GM12878 (cell line): ENCODE measurements around the gene TMC6. TPM values are rescaled to one million over a fixed set of nuclear protein-coding genes. Genes with fewer than 3 reads are reported as not detected.

Experiments used
- ATAC-seq: fragments of 200-7000 bp; cut with Tn5 transposase; 3 replicates; pipeline ENCODE4 v1.9.1; 2020; ENCODE audit warnings: mild to moderate bottlenecking, moderate library complexity
- BruUV-seq: library from RNA; stranded (reverse); fragments of 400-500 nt; replicated peaks from 2 replicates; lab custom pipeline; 2021; lab: Mats Ljungman, UMichigan
- CTCF ChIA-PET: fragments of 300-600 bp; sonication (Branson Sonifier 250); formaldehyde crosslinking; extraction: SDS; loops from one replicate; lab custom pipeline; 2021; ENCODE audit warnings: inconsistent platforms; lab: Yijun Ruan, JAX
- POLR2A ChIA-PET: fragments of 350-600 bp; formaldehyde crosslinking; extraction: SDS; loops from one replicate; lab custom pipeline; 2021; ENCODE audit warnings: inconsistent platforms; lab: Charles Lee
- RAD21 ChIA-PET: fragments of 300-600 bp; sonication (Branson Sonifier 250); formaldehyde crosslinking; loops from one replicate; lab custom pipeline; 2023; ENCODE audit warnings: antibody characterized with exemption; ENCODE audit not compliant: unreplicated experiment; lab: Charles Lee
- SMC1A ChIA-PET: fragments of 300-600 bp; sonication (Branson Sonifier 250); formaldehyde crosslinking; loops from one replicate; lab custom pipeline; 2023; ENCODE audit not compliant: unreplicated experiment, uncharacterized antibody; lab: Charles Lee
- DNase-seq: peaks from one replicate; pipeline ENCODE4 v3.0.0-alpha.2; 2011; ENCODE audit warnings: low read depth, low spot score
- FAIRE-seq: peaks from 3 replicates; lab custom pipeline; 2011; peaks lifted over from hg19 to GRCh38; lab: Jason Lieb, UNC
- H2AFZ ChIP-seq: 2 replicates; pipeline ENCODE4 v1.6.0; 2011; ENCODE audit warnings: low read depth, low read length, control low read depth; ENCODE audit not compliant: control insufficient read depth
- H3K27ac ChIP-seq: 2 replicates; pipeline ENCODE4 v1.5.1; 2011; ENCODE audit warnings: control low read depth; ENCODE audit not compliant: control insufficient read depth, insufficient read depth
- H3K27me3 ChIP-seq, 2 experiments: replicated peaks in 1 of 2; 2 replicates each; pipeline versions ENCODE4 v1.6.0 to v1.6.1; 2011; ENCODE audit warnings: low read length in 1 of 2; ENCODE audit not compliant: control insufficient read depth in 2 of 2, insufficient read depth in 2 of 2
- H3K36me3 ChIP-seq, 2 experiments: 2 replicates each; pipeline ENCODE4 v1.5.1; 2011; ENCODE audit warnings: low read length in 1 of 2; ENCODE audit not compliant: control insufficient read depth in 2 of 2, insufficient read depth in 2 of 2
- H3K4me1 ChIP-seq: 2 replicates; pipeline ENCODE4 v1.6.1; 2011; ENCODE audit warnings: mild to moderate bottlenecking, low read length, moderate library complexity, mixed read lengths; ENCODE audit not compliant: control insufficient read depth, insufficient read depth
- H3K4me2 ChIP-seq: 2 replicates; pipeline ENCODE4 v1.6.0; 2011; ENCODE audit warnings: control low read depth; ENCODE audit not compliant: control insufficient read depth, insufficient read depth
- H3K4me3 ChIP-seq: fragments of 200-600 bp; sonication (generic); 2 replicates; pipeline ENCODE4 v1.5.1; 2016
- H3K79me2 ChIP-seq: 2 replicates; pipeline ENCODE4 v1.6.0; 2011; ENCODE audit warnings: low read length; ENCODE audit not compliant: control insufficient read depth, insufficient read depth
- H3K9ac ChIP-seq: 2 replicates; pipeline ENCODE4 v1.8.0; 2011; ENCODE audit warnings: low read length, control low read depth, mixed read lengths; ENCODE audit not compliant: control insufficient read depth, insufficient read depth
- H3K9me3 ChIP-seq: replicated peaks from 3 replicates; pipeline ENCODE4 v1.5.1; 2011; ENCODE audit warnings: mild to moderate bottlenecking, low read length; ENCODE audit not compliant: control insufficient read depth, insufficient read depth
- H4K20me1 ChIP-seq: 2 replicates; pipeline ENCODE4 v1.6.0; 2011; ENCODE audit not compliant: control insufficient read depth, insufficient read depth
- CBX3 ChIP-seq: fragments of 200-600 bp; sonication (generic); IDR thresholded peaks from 2 replicates; pipeline ENCODE4 v1.6.1; 2016; ENCODE audit warnings: low read depth, borderline replicate concordance
- CHD4 ChIP-seq: fragments of 200-600 bp; sonication (generic); IDR thresholded peaks from 2 replicates; pipeline ENCODE4 v1.6.1; 2016; ENCODE audit warnings: mild to moderate bottlenecking
- EED ChIP-seq: sonication (generic); IDR thresholded peaks from 2 replicates; pipeline ENCODE4 v1.6.1; 2016; ENCODE audit warnings: antibody characterized with exemption, low read depth
- GABPA ChIP-seq: IDR thresholded peaks from 2 replicates; pipeline ENCODE4 v1.6.1; 2014; ENCODE audit warnings: antibody characterized with exemption, low read depth, mild to moderate bottlenecking, inconsistent platforms
- GATAD2B ChIP-seq: fragments of 450-650 bp; conservative IDR thresholded peaks from 2 replicates; pipeline ENCODE4 v1.6.1; 2017; ENCODE audit warnings: low read depth, mild to moderate bottlenecking, moderate library complexity
- LARP7 ChIP-seq: fragments of 450-650 bp; IDR thresholded peaks from 2 replicates; pipeline ENCODE4 v1.6.1; 2017; ENCODE audit warnings: mild to moderate bottlenecking
- MYB ChIP-seq: fragments of 150-350 bp; IDR thresholded peaks from 2 replicates; pipeline ENCODE4 v1.6.1; 2014; ENCODE audit warnings: mild to moderate bottlenecking, low read depth, low read length, borderline replicate concordance
- NBN ChIP-seq: fragments of 450-650 bp; IDR thresholded peaks from 2 replicates; pipeline ENCODE4 v1.6.1; 2016
- NFIC ChIP-seq: IDR thresholded peaks from 2 replicates; pipeline ENCODE4 v1.6.1; 2012; ENCODE audit warnings: low read depth, mild to moderate bottlenecking, inconsistent platforms, low read length, moderate library complexity
- RAD51 ChIP-seq: fragments of 450-650 bp; IDR thresholded peaks from 2 replicates; pipeline ENCODE4 v1.6.1; 2016; ENCODE audit warnings: moderate library complexity, mild to moderate bottlenecking, inconsistent platforms
- SPI1 ChIP-seq: IDR thresholded peaks from 2 replicates; pipeline ENCODE4 v1.6.1; 2011; ENCODE audit warnings: low read depth, mild to moderate bottlenecking, low read length, moderate library complexity, borderline replicate concordance; ENCODE audit not compliant: insufficient read depth
- SUZ12 ChIP-seq: fragments of 200-600 bp; sonication (generic); IDR thresholded peaks from one replicate; pipeline ENCODE4 v1.6.1; 2018; ENCODE audit warnings: antibody characterized with exemption, mild to moderate bottlenecking; ENCODE audit not compliant: unreplicated experiment
- TARDBP ChIP-seq: IDR thresholded peaks from 2 replicates; pipeline ENCODE4 v1.6.1; 2016; ENCODE audit warnings: borderline replicate concordance
- TBL1XR1 ChIP-seq: IDR thresholded peaks from 2 replicates; pipeline ENCODE4 v1.6.1; 2012; ENCODE audit warnings: low read depth, low read length, improper control_type of control experiment
- TCF7 ChIP-seq: IDR thresholded peaks from 2 replicates; pipeline ENCODE4 v1.6.1; 2014; ENCODE audit warnings: antibody characterized with exemption, borderline replicate concordance
- WGBS: methylation state at CpG from one replicate; pipeline ENCODE4 v1.1.6; 2016; ENCODE audit warnings: low lambda C conversion rate; ENCODE audit not compliant: insufficient replicate concordance, insufficient coverage; ENCODE audit errors: missing lambda C conversion rate; 5-methylcytosine and 5-hydroxymethylcytosine counted together
- in situ Hi-C: fragments of 300-500 bp; cut with MboI; formaldehyde crosslinking; loops from 9 replicates; pipeline ENCODE4 v1.14.3; 2018; ENCODE audit warnings: mixed read lengths
- intact Hi-C: fragments of 100-400 bp; cut with micrococcal nuclease; formaldehyde crosslinking; loops from one replicate; pipeline ENCODE4 v1.14.2; 2022; ENCODE audit not compliant: unreplicated experiment
- polyA plus RNA-seq, 11 experiments: library from polyadenylated mRNA; depleted of rRNA in 4 of 11; unstranded in 6 of 11; stranded (reverse) in 5 of 11; fragments of >200 nt; fragmentation: Nextera tagmentation in 4 of 11; fragmentation: Illumina TruSeq in 1 of 11; extraction: Ambion mirVana in 4 of 11; extraction: Trizol in 1 of 11; gene quantifications; 1 replicate in 1 of 11; 2 replicates in 10 of 11; pipeline versions ENCODE4 v1.2.1 to v1.2.3, GENCODE V29; 2011 to 2016; ENCODE audit warnings: inconsistent platforms in 2 of 11, missing spikeins in 2 of 11, low read depth in 1 of 11
- total RNA-seq, 4 experiments: library from RNA; depleted of rRNA in 3 of 4; stranded (reverse); fragments of >200 nt in 3 of 4; fragmentation: Illumina TruSeq in 1 of 4; extraction: Trizol in 1 of 4; gene quantifications; 2 replicates each; pipeline versions ENCODE4 v1.2.1 to v1.2.3, GENCODE V29; 2013 to 2021
- TF ChIP-seq, protein P1 (sequence below): IDR thresholded peaks from 2 replicates; pipeline ENCODE4 v1.6.1; 2011; ENCODE audit warnings: low read depth, mild to moderate bottlenecking, low read length, moderate library complexity, borderline replicate concordance; ENCODE audit errors: extremely low read depth
- TF ChIP-seq, protein P2 (sequence below): fragments of 450-650 bp; IDR thresholded peaks from 2 replicates; pipeline ENCODE4 v1.6.1; 2018; ENCODE audit warnings: mild to moderate bottlenecking, low read depth, moderate library complexity; ENCODE audit not compliant: partially characterized antibody
- TF ChIP-seq, protein P3 (sequence below): fragments of 150-350 bp; IDR thresholded peaks from 2 replicates; pipeline ENCODE4 v1.6.1; 2014; ENCODE audit warnings: mild to moderate bottlenecking, low read depth, low read length

The TMC6 gene
- total and polyA plus RNA-seq, 10 of the 15 experiments (the other 5 are each of a cell fraction or from before 2014, with no cell fraction given): 1.9 to 232 (median 60.6) TPM

DNA sequence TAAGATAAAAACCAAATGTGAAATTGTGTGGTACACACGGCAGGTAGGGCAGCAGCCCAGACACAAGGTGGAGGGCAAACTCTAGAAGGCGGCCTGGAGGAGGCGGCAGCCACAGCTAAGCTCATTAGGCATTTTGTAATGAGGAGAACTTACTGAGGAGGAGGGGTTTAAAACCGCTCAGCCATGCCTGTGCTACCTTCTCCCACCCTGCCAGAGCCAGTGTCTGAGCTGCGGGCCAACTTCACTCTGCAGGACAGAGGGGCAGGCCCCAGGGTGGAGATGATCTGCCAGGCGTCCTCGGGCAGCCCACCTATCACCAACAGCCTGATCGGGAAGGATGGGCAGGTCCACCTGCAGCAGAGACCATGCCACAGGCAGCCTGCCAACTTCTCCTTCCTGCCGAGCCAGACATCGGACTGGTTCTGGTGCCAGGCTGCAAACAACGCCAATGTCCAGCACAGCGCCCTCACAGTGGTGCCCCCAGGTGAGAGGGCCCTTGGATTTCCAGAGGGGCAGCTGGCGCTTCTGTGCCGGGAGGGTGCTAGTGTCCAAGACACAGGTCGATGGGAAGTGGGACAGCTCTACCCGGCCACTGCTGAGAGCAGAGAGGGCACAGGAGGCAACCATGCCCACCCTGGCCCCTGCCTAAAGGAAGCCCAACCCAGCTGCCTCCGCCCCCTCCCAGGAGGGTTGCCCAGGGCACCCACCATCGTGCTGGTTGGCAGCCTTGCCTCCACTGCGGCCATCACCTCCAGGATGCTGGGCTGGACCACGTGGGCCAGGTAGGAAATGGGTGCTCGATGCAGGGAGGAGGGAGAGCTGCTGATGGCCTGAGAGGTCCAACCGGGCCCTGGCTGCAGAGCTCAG is 35.6 kb upstream of the TMC6 start:
- TF ChIP-seq SPI1 (no peak), GABPA (no peak), NFIC (no peak), CBX3 (no peak), RAD51 (no peak), SUZ12 (no peak), TARDBP (no peak), TBL1XR1 (no peak), LARP7 (no peak), MYB (no peak), NBN (no peak), EED (no peak), TCF7 (no peak), GATAD2B (no peak), CHD4 (no peak)
- TF ChIP-seq, protein P1, sequence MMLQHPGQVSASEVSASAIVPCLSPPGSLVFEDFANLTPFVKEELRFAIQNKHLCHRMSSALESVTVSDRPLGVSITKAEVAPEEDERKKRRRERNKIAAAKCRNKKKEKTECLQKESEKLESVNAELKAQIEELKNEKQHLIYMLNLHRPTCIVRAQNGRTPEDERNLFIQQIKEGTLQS: no peak
- TF ChIP-seq, protein P2, sequence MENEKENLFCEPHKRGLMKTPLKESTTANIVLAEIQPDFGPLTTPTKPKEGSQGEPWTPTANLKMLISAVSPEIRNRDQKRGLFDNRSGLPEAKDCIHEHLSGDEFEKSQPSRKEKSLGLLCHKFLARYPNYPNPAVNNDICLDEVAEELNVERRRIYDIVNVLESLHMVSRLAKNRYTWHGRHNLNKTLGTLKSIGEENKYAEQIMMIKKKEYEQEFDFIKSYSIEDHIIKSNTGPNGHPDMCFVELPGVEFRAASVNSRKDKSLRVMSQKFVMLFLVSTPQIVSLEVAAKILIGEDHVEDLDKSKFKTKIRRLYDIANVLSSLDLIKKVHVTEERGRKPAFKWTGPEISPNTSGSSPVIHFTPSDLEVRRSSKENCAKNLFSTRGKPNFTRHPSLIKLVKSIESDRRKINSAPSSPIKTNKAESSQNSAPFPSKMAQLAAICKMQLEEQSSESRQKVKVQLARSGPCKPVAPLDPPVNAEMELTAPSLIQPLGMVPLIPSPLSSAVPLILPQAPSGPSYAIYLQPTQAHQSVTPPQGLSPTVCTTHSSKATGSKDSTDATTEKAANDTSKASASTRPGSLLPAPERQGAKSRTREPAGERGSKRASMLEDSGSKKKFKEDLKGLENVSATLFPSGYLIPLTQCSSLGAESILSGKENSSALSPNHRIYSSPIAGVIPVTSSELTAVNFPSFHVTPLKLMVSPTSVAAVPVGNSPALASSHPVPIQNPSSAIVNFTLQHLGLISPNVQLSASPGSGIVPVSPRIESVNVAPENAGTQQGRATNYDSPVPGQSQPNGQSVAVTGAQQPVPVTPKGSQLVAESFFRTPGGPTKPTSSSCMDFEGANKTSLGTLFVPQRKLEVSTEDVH: no peak
- TF ChIP-seq, protein P3, sequence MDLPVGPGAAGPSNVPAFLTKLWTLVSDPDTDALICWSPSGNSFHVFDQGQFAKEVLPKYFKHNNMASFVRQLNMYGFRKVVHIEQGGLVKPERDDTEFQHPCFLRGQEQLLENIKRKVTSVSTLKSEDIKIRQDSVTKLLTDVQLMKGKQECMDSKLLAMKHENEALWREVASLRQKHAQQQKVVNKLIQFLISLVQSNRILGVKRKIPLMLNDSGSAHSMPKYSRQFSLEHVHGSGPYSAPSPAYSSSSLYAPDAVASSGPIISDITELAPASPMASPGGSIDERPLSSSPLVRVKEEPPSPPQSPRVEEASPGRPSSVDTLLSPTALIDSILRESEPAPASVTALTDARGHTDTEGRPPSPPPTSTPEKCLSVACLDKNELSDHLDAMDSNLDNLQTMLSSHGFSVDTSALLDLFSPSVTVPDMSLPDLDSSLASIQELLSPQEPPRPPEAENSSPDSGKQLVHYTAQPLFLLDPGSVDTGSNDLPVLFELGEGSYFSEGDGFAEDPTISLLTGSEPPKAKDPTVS: no peak
- Histone ChIP-seq H2AFZ (no peak overlapping the region), H3K4me3 (no peak overlapping the region), H3K9ac (no peak overlapping the region), H4K20me1 (no peaks in the 10 kb centered on the region), H3K79me2 (peaks cover 13% of the 10 kb centered on the region), H3K27me3 (no peaks in the 10 kb centered on the region), H3K9me3 (no peaks in the 10 kb centered on the region), H3K27ac (no peak overlapping the region), H3K4me1 (peaks cover 25% of the 10 kb centered on the region), H3K36me3 (no peaks in the 10 kb centered on the region), H3K4me2 (no peak overlapping the region)
- in situ Hi-C loops: loop anchor here (25.0 kb wide), 1 partner anchor 1902 kb away; the partner anchor contains the start of gene UBALD2
- FAIRE-seq (no peak), ATAC-seq (no peak), DNase-seq (no peak)
- intact Hi-C loops: no loop called here
- RAD21 ChIA-PET: no interaction called here
- 68% methylated on average over 22 of the region's 22 CpGs for WGBS
- SMC1A ChIA-PET: no interaction called here
- CTCF ChIA-PET: interaction anchor here (1.0 to 3.1 kb wide), 5 partner anchors 9 to 27 kb away, joined by 3 to 15 read pairs (median 3); no protein-coding TSS in a partner anchor
- POLR2A ChIA-PET: interaction anchor here (0.6 to 1.1 kb wide), 3 partner anchors 11 to 26 kb away, joined by 3 to 6 read pairs (median 5); no protein-coding TSS in a partner anchor
- BruUV-seq: no TSS peak
